ENCODE measurements around the gene SDF2L1.

Gene SDF2L1

GRCh38 chr22:21680830-21681565 is 38.9 kb downstream of the SDF2L1 start:
- ChIA-PET POLR2A (no interaction called here), CTCF (no interaction called here)
- DNase-seq (ENCODE audit: extremely low spot score), result no peak
- TF ChIP-seq FOXM1 (IDR thresholded peaks at IDR 0.05; ENCODE audit: borderline replicate concordance), result no peak
- no peak for TF ChIP-seq CTBP1 (IDR thresholded peaks at IDR 0.05; ENCODE audit: borderline replicate concordance)
- TF ChIP-seq L3MBTL2 (conservative IDR thresholded peaks at IDR 0.05), result no peak
- TF ChIP-seq ZNF384 (IDR thresholded peaks at IDR 0.05), result no peak

GRCh38 chr22:21681566-21682370 is 39.7 kb downstream of the SDF2L1 start:
- POLR2A ChIA-PET, result no interaction called here
- no peak for TF ChIP-seq BHLHE40 (IDR thresholded peaks at IDR 0.05; ENCODE audit: borderline replicate concordance)
- no peak for TF ChIP-seq TARDBP (IDR thresholded peaks at IDR 0.05)
- no peak for TF ChIP-seq SP1 (IDR thresholded peaks at IDR 0.05)
- no peak for TF ChIP-seq ELF4 (IDR thresholded peaks at IDR 0.05)
- no peak for TF ChIP-seq LEF1 (IDR thresholded peaks at IDR 0.05; ENCODE audit: borderline replicate concordance)
- no peak for TF ChIP-seq FOXM1 (IDR thresholded peaks at IDR 0.05; ENCODE audit: borderline replicate concordance)
- no peak for TF ChIP-seq L3MBTL2 (conservative IDR thresholded peaks at IDR 0.05)
- no peak for TF ChIP-seq FOXK2 (IDR thresholded peaks at IDR 0.05)
- TF ChIP-seq CTBP1 (IDR thresholded peaks at IDR 0.05; ENCODE audit: borderline replicate concordance), result no peak
- TF ChIP-seq HDGF (IDR thresholded peaks at IDR 0.05; ENCODE audit: borderline replicate concordance), result no peak
- no peak for TF ChIP-seq ARNT (IDR thresholded peaks at IDR 0.05)
- no peak for TF ChIP-seq SUZ12 (IDR thresholded peaks at IDR 0.05)
- no peak for TF ChIP-seq FOXA1 (IDR thresholded peaks at IDR 0.05)
- TF ChIP-seq NFRKB (IDR thresholded peaks at IDR 0.05), result no peak
- no peak for TF ChIP-seq ZNF384 (IDR thresholded peaks at IDR 0.05)
- CTCF ChIA-PET, result no interaction called here
- no peak for DNase-seq (ENCODE audit: extremely low spot score)

DNA sequence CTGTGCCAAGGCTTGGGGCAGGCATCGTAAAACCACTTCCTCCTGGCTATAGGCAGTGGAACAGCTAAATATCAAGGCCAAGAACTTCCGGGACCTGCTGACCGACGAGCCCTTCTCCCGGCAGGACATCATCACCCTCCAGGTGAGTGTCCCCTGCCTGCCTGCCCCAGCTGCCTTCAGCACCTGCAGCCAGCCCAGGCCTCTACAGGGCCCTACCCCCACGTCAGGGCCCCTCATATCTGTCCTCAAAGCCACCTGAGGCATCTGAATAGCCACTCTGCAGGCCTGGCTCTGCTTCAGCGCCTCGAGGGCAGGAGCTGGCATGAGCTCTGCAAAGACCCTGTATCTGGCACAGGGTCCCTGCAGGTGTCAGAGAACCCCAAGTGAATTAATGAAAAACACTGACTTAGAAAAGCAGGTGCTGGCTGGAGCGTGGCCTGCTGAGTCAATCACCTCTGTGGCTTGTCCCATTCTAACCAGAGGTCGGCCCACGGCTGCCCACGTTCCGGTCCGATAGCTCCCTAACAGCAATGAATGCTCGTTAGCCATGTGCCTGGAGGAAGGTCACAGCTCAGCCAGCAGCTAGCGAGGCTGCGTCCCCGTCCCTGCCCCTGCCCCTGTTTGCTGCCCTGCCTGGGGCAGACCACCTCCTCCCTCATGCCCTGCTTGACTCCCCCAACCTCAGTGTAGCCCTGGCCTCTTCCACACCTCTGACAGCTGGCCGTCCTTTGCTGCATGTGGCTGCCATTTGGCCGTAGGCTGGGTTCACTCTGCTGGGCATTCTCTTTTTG is 40.5 kb downstream of the SDF2L1 start:
- TF ChIP-seq NFRKB (IDR thresholded peaks at IDR 0.05) (no peak), FOXM1 (IDR thresholded peaks at IDR 0.05; ENCODE audit: borderline replicate concordance) (no peak), PKNOX1 (IDR thresholded peaks at IDR 0.05) (no peak), ELF4 (IDR thresholded peaks at IDR 0.05) (no peak), ZNF384 (IDR thresholded peaks at IDR 0.05) (no peak), FOXK2 (IDR thresholded peaks at IDR 0.05) (no peak), LEF1 (IDR thresholded peaks at IDR 0.05; ENCODE audit: borderline replicate concordance) (no peak), ARNT (IDR thresholded peaks at IDR 0.05) (no peak), L3MBTL2 (conservative IDR thresholded peaks at IDR 0.05) (no peak), SUZ12 (IDR thresholded peaks at IDR 0.05) (no peak)
- ChIA-PET POLR2A (no interaction called here), CTCF (no interaction called here)
- DNase-seq (ENCODE audit: extremely low spot score), result no peak

- no peak for DNase-seq (ENCODE audit: extremely low spot score)
- ChIA-PET CTCF (no interaction called here), POLR2A (no interaction called here)
- TF ChIP-seq LEF1 (IDR thresholded peaks at IDR 0.05; ENCODE audit: borderline replicate concordance) (no peak), ELF4 (IDR thresholded peaks at IDR 0.05) (no peak), FOXA1 (IDR thresholded peaks at IDR 0.05) (no peak), HDGF (IDR thresholded peaks at IDR 0.05; ENCODE audit: borderline replicate concordance) (no peak), TARDBP (IDR thresholded peaks at IDR 0.05) (no peak)
These were observed 41.3 kb downstream of the SDF2L1 start for GRCh38 chr22:21683401-21683811.

GRCh38 chr22:21684492-21685163 is 42.5 kb downstream of the SDF2L1 start:
- TF ChIP-seq TARDBP (IDR thresholded peaks at IDR 0.05) (no peak), PKNOX1 (IDR thresholded peaks at IDR 0.05) (no peak), BHLHE40 (IDR thresholded peaks at IDR 0.05; ENCODE audit: borderline replicate concordance) (no peak), FOXM1 (IDR thresholded peaks at IDR 0.05; ENCODE audit: borderline replicate concordance) (no peak), SUZ12 (IDR thresholded peaks at IDR 0.05) (no peak), NFRKB (IDR thresholded peaks at IDR 0.05) (no peak), FOXA1 (IDR thresholded peaks at IDR 0.05) (no peak), SP1 (IDR thresholded peaks at IDR 0.05) (no peak), CTBP1 (IDR thresholded peaks at IDR 0.05; ENCODE audit: borderline replicate concordance) (no peak), LEF1 (IDR thresholded peaks at IDR 0.05; ENCODE audit: borderline replicate concordance) (no peak), ELF4 (IDR thresholded peaks at IDR 0.05) (no peak), HDGF (IDR thresholded peaks at IDR 0.05; ENCODE audit: borderline replicate concordance) (no peak), FOXK2 (IDR thresholded peaks at IDR 0.05) (no peak), ARNT (IDR thresholded peaks at IDR 0.05) (no peak), L3MBTL2 (conservative IDR thresholded peaks at IDR 0.05) (no peak)
- no peak for DNase-seq (ENCODE audit: extremely low spot score)
- POLR2A ChIA-PET, result interaction anchor here (0.7 kb wide), 1 partner anchor 26 kb away, joined by 3 read pairs; no protein-coding TSS in a partner anchor
- CTCF ChIA-PET, result interaction anchor here (0.6 kb wide), 2 partner anchors 58 to 798 kb away, joined by 3 read pairs; no protein-coding TSS in a partner anchor
